Endothelial cell of umbilical vein (primary cell): ENCODE data around the gene LAMC1. TPM values are rescaled to one million over a fixed set of nuclear protein-coding genes. Genes with fewer than 3 reads are reported as not detected.

Experiments used
- BruUV-seq: library from RNA; stranded (reverse); fragments of 400-500 nt; replicated peaks from 2 replicates; lab custom pipeline; 2021; lab: Mats Ljungman, UMichigan
- CTCF ChIA-PET: fragments of 300-600, 350-600 bp; sonication (Branson Sonifier 250); formaldehyde crosslinking; loops from one replicate; lab custom pipeline; 2021; ENCODE audit warnings: antibody characterized with exemption, inconsistent platforms; lab: Charles Lee
- POLR2A ChIA-PET: fragments of 300-600, 350-600 bp; sonication (Branson Sonifier 250); formaldehyde crosslinking; loops from one replicate; lab custom pipeline; 2021; ENCODE audit warnings: antibody characterized with exemption, inconsistent platforms; lab: Charles Lee
- DNase-seq: peaks from one replicate; pipeline ENCODE4 v3.0.0-alpha.2; 2011; ENCODE audit warnings: low read depth, low spot score
- FAIRE-seq: peaks from 2 replicates; lab custom pipeline; 2011; peaks lifted over from hg19 to GRCh38; lab: Jason Lieb, UNC
- H2AFZ ChIP-seq: 2 replicates; pipeline ENCODE4 v1.6.0; 2012; ENCODE audit warnings: low read depth, low read length, control low read depth, inconsistent platforms
- H3K27ac ChIP-seq: 2 replicates; pipeline ENCODE4 v1.5.1; 2011; ENCODE audit warnings: low read depth, mild to moderate bottlenecking, control low read depth, low read length, moderate library complexity; ENCODE audit not compliant: insufficient read depth
- H3K27me3 ChIP-seq, 2 experiments: 2 replicates each; pipeline versions ENCODE4 v1.6.0 to v1.6.1; 2011; ENCODE audit warnings: low read length in 2 of 2, mixed read lengths in 1 of 2; ENCODE audit not compliant: control insufficient read depth in 2 of 2, insufficient read depth in 2 of 2
- H3K36me3 ChIP-seq, 2 experiments: 2 replicates in 1 of 2; 3 replicates in 1 of 2; pipeline ENCODE4 v1.5.1; 2011; ENCODE audit warnings: low read length in 2 of 2, mild to moderate bottlenecking in 1 of 2, moderate library complexity in 1 of 2; ENCODE audit not compliant: control insufficient read depth in 2 of 2, insufficient read depth in 2 of 2; ENCODE audit errors: extremely low read depth in 1 of 2
- H3K4me1 ChIP-seq: 3 replicates; pipeline ENCODE4 v1.5.1; 2011; ENCODE audit warnings: mild to moderate bottlenecking, low read length; ENCODE audit not compliant: control insufficient read depth, insufficient read depth; ENCODE audit errors: extremely low read depth
- H3K4me2 ChIP-seq: 2 replicates; pipeline ENCODE4 v1.6.1; 2011; ENCODE audit warnings: low read length, control low read depth, mixed read lengths; ENCODE audit not compliant: insufficient read depth
- H3K4me3 ChIP-seq, 3 experiments: fragments of 200-600 bp in 1 of 3; sonication (generic), shearing (Covaris generic) in 1 of 3; replicated peaks in 1 of 3; 2 replicates each; pipeline ENCODE4 v1.5.1; 2011 to 2016; ENCODE audit warnings: control low read depth in 3 of 3, low read length in 3 of 3, mild to moderate bottlenecking in 2 of 3, inconsistent platforms in 1 of 3, low read depth in 1 of 3, moderate library complexity in 1 of 3; ENCODE audit not compliant: insufficient read depth in 1 of 3
- H3K79me2 ChIP-seq: 2 replicates; pipeline ENCODE4 v1.6.0; 2012; ENCODE audit warnings: low read length, inconsistent platforms; ENCODE audit not compliant: control insufficient read depth, insufficient read depth
- H3K9ac ChIP-seq: replicated peaks from 2 replicates; pipeline ENCODE3; 2011; ENCODE audit warnings: low read length, control low read depth; ENCODE audit not compliant: insufficient read depth; ENCODE audit errors: extremely low read depth
- H3K9me1 ChIP-seq: replicated peaks from 3 replicates; pipeline ENCODE4 v1.6.0; 2011; ENCODE audit warnings: mild to moderate bottlenecking, low read length; ENCODE audit not compliant: control insufficient read depth, insufficient read depth; ENCODE audit errors: extremely low read depth
- H3K9me3 ChIP-seq: replicated peaks from 2 replicates; pipeline ENCODE4 v1.5.1; 2012; ENCODE audit warnings: low read length, inconsistent platforms; ENCODE audit not compliant: control insufficient read depth, insufficient read depth
- H4K20me1 ChIP-seq: replicated peaks from 2 replicates; pipeline ENCODE3; 2011; ENCODE audit warnings: mild to moderate bottlenecking, low read length; ENCODE audit not compliant: control insufficient read depth, insufficient read depth; ENCODE audit errors: extremely low read depth
- CTCF ChIP-seq, 2 donors: IDR thresholded peaks; 1 replicate in 1 of 2; 2 replicates in 1 of 2; pipeline ENCODE4 v1.5.1; 2011; ENCODE audit warnings: low read length in 2 of 2, mild to moderate bottlenecking in 2 of 2, moderate library complexity in 2 of 2, control low read depth in 1 of 2, inconsistent platforms in 1 of 2, low read depth in 1 of 2; ENCODE audit not compliant: insufficient read depth in 1 of 2; ENCODE audit errors: extremely low read depth in 1 of 2
- EZH2 ChIP-seq: IDR thresholded peaks from 2 replicates; pipeline ENCODE4 v1.6.1; 2012; ENCODE audit warnings: borderline replicate concordance, low read depth, mild to moderate bottlenecking, moderate library complexity, low read length, inconsistent platforms; ENCODE audit not compliant: severe bottlenecking
- FOS ChIP-seq: IDR thresholded peaks from 2 replicates; pipeline ENCODE4 v1.6.1; 2011; ENCODE audit warnings: mild to moderate bottlenecking, low read length, moderate library complexity, borderline replicate concordance; ENCODE audit not compliant: insufficient read depth
- GATA2 ChIP-seq: IDR thresholded peaks from 2 replicates; pipeline ENCODE4 v1.7.0; 2011; ENCODE audit warnings: low read depth, mild to moderate bottlenecking, moderate library complexity, mixed read lengths, low read length; ENCODE audit not compliant: insufficient read length, insufficient read depth
- JUN ChIP-seq: IDR thresholded peaks from 2 replicates; pipeline ENCODE4 v1.6.1; 2011; ENCODE audit warnings: borderline replicate concordance, low read depth; ENCODE audit not compliant: insufficient read length, insufficient read depth
- MAX ChIP-seq: IDR thresholded peaks from 2 replicates; pipeline ENCODE4 v1.6.1; 2011; ENCODE audit not compliant: insufficient read depth, insufficient read length
- MYC ChIP-seq: IDR thresholded peaks from one replicate; pipeline ENCODE4 v1.6.1; 2011; ENCODE audit warnings: mild to moderate bottlenecking, low read depth, low read length
- POLR2A ChIP-seq: IDR thresholded peaks from 2 replicates; pipeline ENCODE4 v1.6.1; 2012; ENCODE audit warnings: low read depth, mild to moderate bottlenecking, control low read depth, low read length
- POLR2AphosphoS5 ChIP-seq: IDR thresholded peaks from 2 replicates; pipeline ENCODE4 v1.6.1; 2012; ENCODE audit warnings: low read depth, mild to moderate bottlenecking, control low read depth, low read length, moderate library complexity; ENCODE audit not compliant: insufficient read depth
- dilution Hi-C: fragments of 300-500 bp; cut with MboI; formaldehyde crosslinking; loops from one replicate; pipeline ENCODE4 v1.15.0; 2019; ENCODE audit warnings: low sequenced_read_pairs; ENCODE audit not compliant: extremely low pct_ligation_motif_present
- intact Hi-C: fragments of 100-400 bp; cut with micrococcal nuclease; formaldehyde crosslinking; loops from one replicate; pipeline ENCODE4 v1.10.0; 2022
- polyA plus RNA-seq, 4 experiments: library from polyadenylated mRNA; depleted of rRNA in 3 of 4; stranded (reverse) in 3 of 4; unstranded in 1 of 4; fragments of >200 nt; gene quantifications; 2 replicates each; pipeline versions ENCODE4 v1.2.1 to v1.2.3, GENCODE V29; 2011 to 2012; ENCODE audit warnings: missing spikeins in 1 of 4
- total RNA-seq: library from RNA; stranded (reverse); gene quantifications from 2 replicates; pipeline ENCODE4 v1.2.3, GENCODE V29; 2021

The LAMC1 gene
- total and polyA plus RNA-seq, 2 donors (not counting 3 experiments of a cell fraction or from before 2014, with no cell fraction given): 92.5 to 216 TPM

GRCh38 chr1:182985876-182986275 lies 37.3 kb upstream of the LAMC1 start:
- dilution Hi-C loops (no loop called here), intact Hi-C loops (no loop called here)
- Histone ChIP-seq H2AFZ (no peak overlapping the region), H3K4me2 (no peak overlapping the region), H3K4me1 (peaks cover 10% of the 10 kb centered on the region), H3K36me3 (no peaks in the 10 kb centered on the region), H3K4me3 (no peak overlapping the region), H3K27me3 (no peaks in the 10 kb centered on the region), H3K9me1 (no peaks in the 10 kb centered on the region), H4K20me1 (no peaks in the 10 kb centered on the region), H3K9me3 (no peaks in the 10 kb centered on the region), H3K79me2 (no peaks in the 10 kb centered on the region), H3K27ac (no peak overlapping the region), H3K9ac (no peak overlapping the region)
- ChIA-PET CTCF (no interaction called here), POLR2A (no interaction called here)
- BruUV-seq: no TSS peak
- no peak for DNase-seq
- no peak for FAIRE-seq
- TF ChIP-seq POLR2A: no peak
- no peak for TF ChIP-seq JUN
- no peak for TF ChIP-seq MAX
- TF ChIP-seq POLR2AphosphoS5: no peak
- no peak for TF ChIP-seq MYC
- no peak for TF ChIP-seq FOS
- no peak for TF ChIP-seq CTCF (IDR thresholded peaks at IDR 0.05; ENCODE audit: extremely low read depth in 1 of 2, insufficient read depth in 1 of 2, low read depth in 1 of 2, low read length in 2 of 2)
- no peak for TF ChIP-seq EZH2
- no peak for TF ChIP-seq GATA2
